Measurements from ENCODE around the gene SEC61B.

DNA sequence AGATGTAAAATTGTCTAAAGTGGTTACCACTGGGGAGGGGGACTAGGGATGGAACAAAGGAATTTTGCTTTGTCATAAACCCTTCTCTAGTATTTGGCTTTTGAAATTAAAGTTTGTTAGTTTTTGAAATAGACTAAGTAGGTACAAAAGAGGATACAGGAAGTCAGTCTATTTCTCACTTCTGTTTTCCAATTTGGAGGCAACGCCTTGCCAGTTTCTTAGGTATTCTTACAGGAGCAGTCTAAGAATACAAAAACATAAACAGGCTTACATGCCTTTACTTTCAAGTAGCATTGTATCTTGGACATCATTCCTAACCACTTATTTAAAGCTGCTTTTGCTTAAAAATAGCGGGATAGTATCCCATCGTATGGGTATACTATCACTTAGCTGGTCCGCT lies 34.8 kb upstream of the SEC61B start:
- TF ChIP-seq CTCF (IDR thresholded peaks at IDR 0.05) (no peak), POLR2AphosphoS5 (IDR thresholded peaks at IDR 0.05; ENCODE audit: insufficient read depth in 1 of 2, low read depth in 1 of 2) (no peak), POLR2A (IDR thresholded peaks at IDR 0.05) (no peak)
